ENCODE measurements around the gene TMEM129. TPM values are rescaled to one million over a fixed set of nuclear protein-coding genes. Genes with fewer than 3 reads are reported as not detected.

The TMEM129 gene
- total RNA-seq, 1 donor from 2014 or later, result 29.6 TPM

DNA sequence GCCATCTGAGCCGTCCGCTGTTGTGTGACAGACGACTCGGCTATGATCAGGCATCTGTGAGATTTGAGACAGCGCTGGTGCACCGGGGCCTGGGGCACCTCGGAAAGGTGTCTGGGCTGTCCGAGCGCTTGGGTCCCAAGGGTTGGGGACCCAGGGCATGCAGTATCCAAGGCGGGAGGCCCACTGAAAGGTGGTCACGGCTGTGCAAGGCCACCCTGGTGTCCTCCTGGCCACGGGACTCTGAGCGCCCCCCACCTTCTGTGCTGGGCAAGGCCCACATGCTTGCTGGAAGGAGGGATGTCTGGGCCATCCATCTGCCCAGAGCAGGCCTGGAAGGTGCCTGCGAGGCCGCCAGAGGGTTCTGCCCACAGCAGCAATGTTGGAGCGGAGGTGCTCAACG is 20.1 kb upstream of the TMEM129 start:
- intact Hi-C loops (cut with micrococcal nuclease), result loop anchor here (10.0 kb wide), 1 partner anchor 154 kb away; no protein-coding TSS in a partner anchor
- H3K27me3 ChIP-seq (ENCODE audit: low read depth), result no peaks in the 10 kb centered on the region
- peaks cover 17% of the 10 kb centered on the region for H3K9me3 ChIP-seq (replicated peaks)
- no peak for DNase-seq
- no peak overlapping the region for H3K4me3 ChIP-seq
- H3K27ac ChIP-seq (replicated peaks), result no peak overlapping the region
- TF ChIP-seq, protein P1, sequence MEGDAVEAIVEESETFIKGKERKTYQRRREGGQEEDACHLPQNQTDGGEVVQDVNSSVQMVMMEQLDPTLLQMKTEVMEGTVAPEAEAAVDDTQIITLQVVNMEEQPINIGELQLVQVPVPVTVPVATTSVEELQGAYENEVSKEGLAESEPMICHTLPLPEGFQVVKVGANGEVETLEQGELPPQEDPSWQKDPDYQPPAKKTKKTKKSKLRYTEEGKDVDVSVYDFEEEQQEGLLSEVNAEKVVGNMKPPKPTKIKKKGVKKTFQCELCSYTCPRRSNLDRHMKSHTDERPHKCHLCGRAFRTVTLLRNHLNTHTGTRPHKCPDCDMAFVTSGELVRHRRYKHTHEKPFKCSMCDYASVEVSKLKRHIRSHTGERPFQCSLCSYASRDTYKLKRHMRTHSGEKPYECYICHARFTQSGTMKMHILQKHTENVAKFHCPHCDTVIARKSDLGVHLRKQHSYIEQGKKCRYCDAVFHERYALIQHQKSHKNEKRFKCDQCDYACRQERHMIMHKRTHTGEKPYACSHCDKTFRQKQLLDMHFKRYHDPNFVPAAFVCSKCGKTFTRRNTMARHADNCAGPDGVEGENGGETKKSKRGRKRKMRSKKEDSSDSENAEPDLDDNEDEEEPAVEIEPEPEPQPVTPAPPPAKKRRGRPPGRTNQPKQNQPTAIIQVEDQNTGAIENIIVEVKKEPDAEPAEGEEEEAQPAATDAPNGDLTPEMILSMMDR (IDR thresholded peaks at IDR 0.05; ENCODE audit: borderline replicate concordance), result no peak
- peaks cover 54% of the 10 kb centered on the region for H3K36me3 ChIP-seq
- no peaks in the 10 kb centered on the region for H3K4me1 ChIP-seq

DNA sequence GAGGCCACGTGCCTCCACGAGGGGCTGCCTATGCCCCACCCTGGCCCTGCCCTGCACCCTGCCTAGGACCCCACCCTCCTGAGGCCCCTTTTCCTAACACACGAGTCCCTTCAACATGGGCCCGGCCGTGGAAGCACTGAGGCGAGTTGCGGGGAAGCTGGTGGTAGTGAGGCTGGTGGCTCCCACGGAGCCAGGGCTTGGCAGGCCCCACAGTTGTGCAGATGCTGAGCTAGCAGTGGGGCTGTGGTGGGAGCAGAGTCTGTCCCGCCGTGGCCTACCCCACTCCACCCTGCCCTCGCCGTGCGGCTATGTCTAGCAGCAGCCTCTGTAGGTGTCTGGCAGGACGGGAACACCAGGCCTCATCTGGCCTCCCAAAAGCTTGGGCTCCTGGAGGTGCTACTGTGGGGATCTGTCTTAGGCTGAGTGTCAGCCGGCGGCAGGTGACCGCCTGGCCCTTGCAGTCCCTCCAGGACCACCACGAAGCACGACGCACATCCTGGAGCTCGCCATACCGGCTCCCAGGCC is 19.0 kb upstream of the TMEM129 start:
- TF ChIP-seq, protein P1 (IDR thresholded peaks at IDR 0.05; ENCODE audit: borderline replicate concordance), result no peak
- Histone ChIP-seq H3K27me3 (ENCODE audit: low read depth) (no peaks in the 10 kb centered on the region), H3K4me3 (no peak overlapping the region), H3K36me3 (peaks cover 65% of the 10 kb centered on the region), H3K9me3 (replicated peaks) (peaks cover 17% of the 10 kb centered on the region), H3K27ac (replicated peaks) (no peak overlapping the region), H3K4me1 (no peaks in the 10 kb centered on the region)
- DNase-seq, result no peak
- intact Hi-C loops (cut with micrococcal nuclease), result loop anchor here (10.0 kb wide), 1 partner anchor 155 kb away; no protein-coding TSS in a partner anchor

DNA sequence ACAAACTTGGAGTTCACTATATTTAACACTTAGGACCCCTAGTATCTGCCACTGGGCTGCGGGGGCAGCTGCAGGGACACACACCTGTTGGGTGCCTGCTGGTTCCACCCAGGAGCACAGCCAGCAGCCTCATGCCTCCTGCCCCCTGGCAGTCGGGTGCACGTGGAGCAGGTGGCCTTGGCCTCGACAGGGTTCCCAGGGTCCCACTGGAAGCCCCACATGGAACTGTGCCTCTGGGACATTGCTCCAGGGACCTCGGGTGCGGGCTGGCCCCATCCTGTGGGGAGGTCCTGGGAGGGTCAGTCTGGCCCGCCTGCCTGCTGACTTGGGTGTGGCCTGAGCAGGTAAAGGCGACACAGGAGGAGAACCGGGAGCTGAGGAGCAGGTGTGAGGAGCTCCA is 18.2 kb upstream of the TMEM129 start:
- DNase-seq, result no peak
- Histone ChIP-seq H3K27me3 (ENCODE audit: low read depth) (no peaks in the 10 kb centered on the region), H3K9me3 (replicated peaks) (peaks cover 17% of the 10 kb centered on the region), H3K27ac (replicated peaks) (no peak overlapping the region), H3K36me3 (peaks cover 67% of the 10 kb centered on the region), H3K4me1 (no peaks in the 10 kb centered on the region), H3K4me3 (no peak overlapping the region)
- intact Hi-C loops (cut with micrococcal nuclease), result no loop called here
- TF ChIP-seq, protein P1 (IDR thresholded peaks at IDR 0.05; ENCODE audit: borderline replicate concordance), result no peak

DNA sequence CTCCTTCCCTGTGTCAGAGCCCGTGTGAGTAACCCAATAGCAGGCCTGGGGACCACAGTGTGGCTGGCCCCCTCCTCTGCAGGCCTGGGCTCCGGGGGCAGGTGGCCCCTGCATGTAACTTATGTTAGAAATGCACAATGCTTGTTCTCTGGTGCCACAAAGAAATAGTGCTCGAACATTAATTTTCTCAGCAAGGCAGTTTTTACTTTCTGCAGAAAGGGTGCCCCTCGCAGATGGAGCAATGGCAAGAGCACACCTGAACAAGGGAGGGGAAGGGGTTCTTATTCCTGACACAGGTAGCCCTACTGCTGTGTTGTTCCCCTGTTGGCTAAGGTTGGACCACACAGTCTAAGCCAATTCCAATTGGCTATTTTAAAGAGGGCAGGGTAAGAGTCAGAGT is 17.3 kb upstream of the TMEM129 start:
- no peaks in the 10 kb centered on the region for H3K27me3 ChIP-seq (ENCODE audit: low read depth)
- DNase-seq, result no peak
- H3K36me3 ChIP-seq, result peaks cover 69% of the 10 kb centered on the region
- intact Hi-C loops (cut with micrococcal nuclease), result no loop called here
- H3K4me3 ChIP-seq, result no peak overlapping the region
- H3K4me1 ChIP-seq, result no peaks in the 10 kb centered on the region
- H3K27ac ChIP-seq (replicated peaks), result no peak overlapping the region
- TF ChIP-seq, protein P1 (IDR thresholded peaks at IDR 0.05; ENCODE audit: borderline replicate concordance), result no peak
- peaks cover 17% of the 10 kb centered on the region for H3K9me3 ChIP-seq (replicated peaks)

DNA sequence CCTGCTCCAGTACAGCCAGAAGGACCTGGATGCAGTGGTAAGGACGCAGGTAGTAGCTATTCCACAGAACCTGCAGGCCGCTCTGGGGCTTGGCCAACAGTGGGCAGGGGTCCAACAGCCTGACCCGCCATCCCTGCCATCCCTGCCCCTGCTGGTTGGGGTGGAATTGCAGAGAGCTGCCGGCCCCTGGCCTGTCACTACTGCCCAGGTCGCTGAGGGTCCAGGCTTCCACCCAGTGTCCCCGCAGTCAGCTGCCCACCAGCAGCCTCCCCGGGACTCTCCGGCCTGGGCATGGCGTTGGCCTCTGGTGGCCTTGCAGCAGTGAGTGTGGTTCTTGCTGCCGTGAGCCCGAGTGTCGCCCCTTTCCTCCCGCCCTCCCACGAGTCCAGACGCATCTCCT is 16.5 kb upstream of the TMEM129 start:
- Histone ChIP-seq H3K27me3 (ENCODE audit: low read depth) (no peaks in the 10 kb centered on the region), H3K9me3 (replicated peaks) (peaks cover 17% of the 10 kb centered on the region), H3K4me3 (no peak overlapping the region), H3K27ac (replicated peaks) (no peak overlapping the region), H3K4me1 (no peaks in the 10 kb centered on the region), H3K36me3 (peaks cover 73% of the 10 kb centered on the region)
- intact Hi-C loops (cut with micrococcal nuclease), result no loop called here
- TF ChIP-seq, protein P1 (IDR thresholded peaks at IDR 0.05; ENCODE audit: borderline replicate concordance), result no peak
- no peak for DNase-seq
